HG02884 (cell line): ENCODE data around the gene GGACT.

Experiments used
- ATAC-seq: cut with Tn5 transposase; IDR thresholded peaks from one replicate; pipeline ENCODE4 v1.9.1; 2021; ENCODE audit warnings: mild to moderate bottlenecking, moderate library complexity; ENCODE audit not compliant: unreplicated experiment

The GGACT gene

DNA sequence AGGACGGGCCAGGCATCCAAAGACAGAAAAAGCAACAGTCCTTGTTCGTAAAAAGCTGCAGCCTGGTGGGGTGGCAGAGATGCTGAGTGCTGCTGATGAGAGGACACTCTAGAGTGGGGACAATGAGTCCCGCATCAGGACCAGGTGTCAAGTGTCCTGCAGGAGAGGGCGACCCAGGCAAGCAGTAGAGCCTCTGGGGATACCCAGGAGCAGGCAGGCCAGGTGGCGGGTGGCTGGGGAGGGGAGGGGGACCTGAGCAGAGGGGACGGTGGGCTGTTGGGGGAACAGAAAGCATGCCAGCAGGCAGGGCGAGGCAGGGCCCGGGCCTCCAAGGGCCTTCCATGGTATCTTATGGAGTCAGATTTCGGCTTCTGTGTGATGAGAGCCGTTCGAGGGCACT, 35.8 kb downstream of the GGACT start:
- no peak for ATAC-seq

DNA sequence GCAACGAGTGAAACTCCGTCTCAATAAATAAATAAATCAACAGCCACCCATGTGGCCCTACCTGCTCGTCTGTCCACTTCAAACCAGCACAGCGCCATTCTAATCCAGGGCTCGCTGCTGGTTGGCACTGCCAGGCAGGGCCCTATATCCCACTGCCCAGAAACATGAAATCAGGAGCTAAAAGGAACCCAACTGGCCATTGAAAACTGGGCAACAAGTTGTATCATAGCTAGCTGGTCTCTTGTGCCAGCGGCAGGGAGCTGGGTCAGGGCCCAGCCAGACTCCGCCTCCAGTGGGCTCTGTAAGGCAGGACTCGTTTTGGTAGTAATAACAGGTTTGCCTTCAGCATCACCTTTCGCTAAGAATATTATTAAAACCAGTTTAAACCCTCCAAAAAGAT, 39.3 kb downstream of the GGACT start:
- no peak for ATAC-seq

DNA sequence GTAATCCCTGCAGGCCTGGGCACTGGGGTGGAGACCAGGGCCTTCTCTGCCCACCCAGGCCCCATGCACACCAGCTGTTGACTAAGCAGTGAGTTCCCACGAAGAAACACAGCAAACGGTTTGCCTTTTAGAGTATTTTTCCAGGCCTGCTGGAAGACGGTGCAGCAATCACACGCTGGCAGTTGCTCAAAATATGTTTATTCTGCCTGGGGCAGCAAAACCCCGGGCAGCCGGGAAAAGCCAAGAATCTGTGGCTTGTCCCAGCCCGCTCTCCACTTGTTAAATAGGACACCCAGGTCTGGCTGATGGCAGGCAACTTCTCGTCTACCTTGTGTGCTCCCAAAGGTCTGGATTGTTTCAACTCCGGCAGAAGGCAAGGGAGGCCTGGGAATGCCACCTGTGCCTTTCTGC, 40.8 kb downstream of the GGACT start:
- no peak for ATAC-seq

DNA sequence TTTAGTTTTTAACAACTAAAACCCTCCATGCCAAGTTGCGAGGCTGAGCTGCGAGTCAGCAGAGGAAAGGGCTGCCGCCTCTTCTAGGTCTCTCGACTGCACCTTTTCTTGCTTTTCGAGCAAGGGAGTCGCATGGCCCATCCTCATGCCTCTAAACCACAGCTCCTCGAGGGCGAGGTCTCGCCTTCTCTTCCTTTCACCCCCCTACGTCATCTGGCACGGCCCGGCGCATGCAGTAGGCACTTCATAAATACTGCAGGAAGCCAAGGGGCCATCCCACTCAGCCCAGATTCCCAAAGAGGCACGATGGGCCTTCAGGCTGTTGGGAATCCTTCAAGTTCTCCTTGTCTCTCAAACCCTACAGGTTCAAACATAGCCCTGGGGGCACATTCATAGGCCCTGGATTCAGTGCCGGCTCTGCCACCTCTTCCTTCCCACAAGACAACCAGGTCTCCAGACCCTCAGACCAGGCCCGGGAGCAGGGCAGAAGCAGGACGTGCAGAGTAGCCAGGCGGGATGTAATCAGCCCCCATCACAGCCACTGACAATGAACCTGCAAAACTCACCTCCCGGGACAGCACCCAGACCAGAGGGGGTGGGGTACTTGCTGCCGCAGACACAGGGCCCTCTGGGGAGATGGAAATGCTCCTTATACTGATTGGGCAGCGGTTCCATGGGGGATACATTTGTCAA, 41.7 kb downstream of the GGACT start:
- no peak for ATAC-seq

- ATAC-seq: no peak
Measured at GRCh38 chr13:100545684-100546061, 42.9 kb downstream of the GGACT start.

DNA sequence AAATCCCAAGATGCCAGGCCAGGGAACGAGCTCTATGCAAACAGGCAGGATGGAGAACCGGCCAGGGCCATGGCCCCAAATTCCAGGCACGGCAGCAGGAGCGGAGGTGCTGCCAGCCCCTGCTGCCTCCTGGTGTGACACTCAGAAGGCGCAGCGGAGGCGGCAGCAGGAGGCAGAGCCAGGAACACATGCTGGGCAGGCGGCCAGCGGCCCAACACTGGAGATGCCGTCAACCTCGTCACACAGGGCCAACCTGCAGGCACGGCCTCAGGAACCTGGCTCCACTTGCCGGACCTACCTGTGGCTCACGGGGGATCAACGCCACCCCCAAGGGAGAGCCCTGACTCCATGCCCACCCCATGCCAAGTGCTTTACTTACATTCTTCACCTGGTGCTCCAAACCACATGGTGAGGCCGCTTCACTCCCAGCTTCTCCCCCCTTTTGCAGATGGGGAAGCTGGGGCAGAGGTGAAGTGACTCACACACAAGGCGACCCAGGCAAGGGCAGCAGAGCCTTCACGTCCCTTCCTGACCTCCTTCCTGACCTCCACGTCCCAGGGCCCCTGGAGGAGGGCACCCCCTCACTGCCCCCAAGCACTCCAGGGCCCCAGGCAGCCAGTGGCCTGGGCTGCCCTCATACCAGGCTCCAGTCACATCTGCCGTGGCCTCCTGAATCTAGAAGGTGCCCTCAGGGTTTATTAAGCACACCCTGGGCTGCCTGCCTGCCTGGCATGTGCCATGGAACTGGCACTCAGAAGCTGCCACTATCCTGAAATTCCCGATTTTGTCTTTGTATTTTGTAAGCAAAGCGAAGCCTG, 43.5 kb downstream of the GGACT start:
- ATAC-seq: no peak

DNA sequence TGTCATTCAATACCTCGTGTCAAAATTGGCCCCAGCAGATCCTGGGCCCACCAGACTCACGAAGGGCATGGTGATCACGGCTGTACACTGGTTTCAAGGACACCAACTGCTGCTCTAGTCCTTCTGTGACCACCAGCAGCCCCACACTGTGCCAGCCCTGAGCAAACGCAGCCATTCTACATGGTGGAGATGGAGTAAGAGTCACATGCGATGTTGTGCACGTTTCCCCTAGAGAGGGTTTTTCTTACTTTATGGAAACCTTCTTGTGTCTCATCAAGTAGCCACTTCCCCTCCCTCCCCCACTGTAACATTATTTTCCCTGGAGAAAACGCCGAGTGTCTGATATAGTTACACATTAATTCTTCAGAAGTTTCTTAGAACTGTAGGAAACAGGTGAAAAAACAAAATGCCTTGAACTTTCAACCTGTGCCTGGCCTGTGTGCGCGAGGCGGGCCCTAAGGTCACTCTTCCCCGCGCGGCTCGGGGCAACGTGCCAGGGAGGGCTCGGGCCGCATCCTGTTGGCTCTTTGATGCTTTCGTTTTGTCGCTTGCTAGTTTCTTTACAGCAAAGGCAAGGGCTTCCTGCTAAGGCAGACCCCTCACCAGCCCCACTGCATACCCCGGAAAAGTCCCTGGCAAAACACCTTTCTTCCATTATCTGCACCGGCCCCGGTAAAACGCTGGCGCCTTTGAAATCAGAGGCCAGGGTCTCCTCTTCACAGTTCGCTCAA, 44.6 kb downstream of the GGACT start:
- no peak for ATAC-seq

DNA sequence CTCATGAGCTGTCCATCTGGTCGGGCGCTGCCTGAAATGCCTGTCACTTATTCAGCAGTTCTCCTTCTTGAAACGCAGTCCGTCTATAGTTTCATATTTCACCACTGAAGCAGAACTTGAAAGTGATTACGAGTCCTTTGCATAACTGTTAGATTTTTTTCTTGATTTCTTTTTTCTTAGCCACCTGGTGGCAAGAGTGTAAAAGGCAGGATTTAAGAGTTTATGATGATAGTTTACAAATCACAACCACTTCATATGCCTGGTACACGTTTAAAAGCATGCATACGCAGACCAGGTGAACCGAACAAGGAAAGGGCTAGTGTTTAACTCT, 45.8 kb downstream of the GGACT start:
- peak; percentile 88 for ATAC-seq

DNA sequence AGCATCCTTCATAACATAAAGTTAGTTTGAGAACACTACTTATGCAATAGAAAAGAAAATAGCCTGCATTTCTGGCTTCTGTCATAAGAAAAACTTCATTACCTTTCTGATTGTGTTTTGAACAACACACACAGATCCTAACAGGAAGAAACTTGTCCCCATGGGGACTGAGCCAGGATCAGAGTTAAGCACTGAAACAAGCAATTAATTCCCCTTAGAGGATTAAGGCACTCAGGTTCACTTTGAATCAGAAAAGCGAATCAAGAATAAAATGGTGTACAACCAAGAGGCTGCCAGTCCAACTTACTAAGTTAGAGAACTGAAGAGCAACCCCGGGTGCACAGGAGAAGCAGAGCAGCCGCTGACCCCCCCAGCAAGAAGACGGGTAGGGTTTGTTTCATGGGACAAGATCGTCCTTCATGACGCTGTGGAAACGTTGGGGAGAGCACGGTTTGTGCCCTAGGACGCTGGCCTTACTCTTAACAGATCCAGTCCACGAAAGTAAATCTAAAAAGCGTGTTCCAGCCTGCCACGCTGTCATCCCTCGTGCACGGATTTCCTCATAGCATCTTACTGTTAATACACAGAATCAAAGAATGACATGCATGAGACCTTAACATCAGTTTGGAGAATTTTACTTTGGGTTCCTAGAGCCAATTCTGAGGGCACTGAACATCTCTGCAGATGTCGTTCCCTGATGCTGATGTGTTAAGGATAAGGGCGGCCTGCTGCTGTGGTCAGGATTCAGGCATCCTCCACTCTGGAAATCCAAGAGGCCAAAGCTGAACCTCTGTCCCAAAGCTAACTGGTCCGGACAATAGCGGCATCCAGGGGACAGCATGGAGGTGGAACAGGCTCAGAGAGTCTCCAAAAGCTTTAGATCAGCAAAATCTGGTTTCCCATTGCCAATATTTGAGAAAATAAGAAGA, 46.4 kb downstream of the GGACT start:
- ATAC-seq: no peak

DNA sequence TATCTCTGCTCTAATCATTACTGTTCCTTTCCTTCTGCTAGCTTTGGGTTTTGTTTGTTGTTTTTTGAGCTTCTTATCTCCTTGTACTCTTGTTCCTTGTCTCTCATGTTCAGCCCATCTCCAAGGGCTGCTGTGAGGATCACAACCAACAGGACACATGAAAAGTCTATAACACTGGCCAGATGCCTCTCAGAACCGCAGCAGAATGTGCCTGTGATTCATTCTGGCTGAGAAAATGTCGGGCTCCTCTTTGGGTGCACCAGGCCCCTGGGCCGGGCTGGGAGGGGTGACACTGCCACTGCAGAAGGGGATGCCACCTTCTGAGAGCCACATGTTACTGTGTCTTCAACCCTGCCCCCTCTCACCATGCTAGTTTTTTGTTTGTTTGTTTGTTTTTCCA, 48.0 kb downstream of the GGACT start:
- ATAC-seq: no peak

- ATAC-seq: no peak
Measured at GRCh38 chr13:100537951-100538462, 50.6 kb downstream of the GGACT start.

- ATAC-seq: no peak
Measured at GRCh38 chr13:100537486-100537885, 51.1 kb downstream of the GGACT start.

DNA sequence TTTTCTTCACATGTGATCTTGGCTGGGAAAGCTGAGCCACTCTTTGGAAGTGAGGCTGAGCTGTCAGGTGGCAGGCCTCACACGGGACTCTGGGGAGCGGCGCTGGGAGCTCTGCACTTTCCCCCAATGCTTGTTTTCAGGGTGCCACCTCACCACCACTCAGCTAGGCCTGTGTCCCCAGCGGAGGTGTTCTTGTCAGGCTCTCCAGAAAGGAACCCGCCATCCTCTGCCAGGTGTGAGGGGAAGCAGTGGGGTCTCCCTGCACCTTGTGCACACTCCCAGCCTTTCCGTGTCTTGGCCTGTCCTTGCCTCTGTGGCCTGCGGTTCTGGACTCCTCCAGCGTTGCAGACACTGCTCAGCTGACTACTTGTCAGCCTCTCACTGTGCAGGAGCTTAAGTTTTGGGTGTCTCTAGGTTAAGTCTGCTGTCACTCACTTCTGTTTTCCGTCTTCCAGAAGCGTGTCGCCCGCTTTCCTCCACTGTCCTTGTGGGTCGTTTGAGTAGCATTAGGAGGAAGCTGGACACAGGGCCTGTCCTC, 51.9 kb downstream of the GGACT start:
- ATAC-seq: no peak

DNA sequence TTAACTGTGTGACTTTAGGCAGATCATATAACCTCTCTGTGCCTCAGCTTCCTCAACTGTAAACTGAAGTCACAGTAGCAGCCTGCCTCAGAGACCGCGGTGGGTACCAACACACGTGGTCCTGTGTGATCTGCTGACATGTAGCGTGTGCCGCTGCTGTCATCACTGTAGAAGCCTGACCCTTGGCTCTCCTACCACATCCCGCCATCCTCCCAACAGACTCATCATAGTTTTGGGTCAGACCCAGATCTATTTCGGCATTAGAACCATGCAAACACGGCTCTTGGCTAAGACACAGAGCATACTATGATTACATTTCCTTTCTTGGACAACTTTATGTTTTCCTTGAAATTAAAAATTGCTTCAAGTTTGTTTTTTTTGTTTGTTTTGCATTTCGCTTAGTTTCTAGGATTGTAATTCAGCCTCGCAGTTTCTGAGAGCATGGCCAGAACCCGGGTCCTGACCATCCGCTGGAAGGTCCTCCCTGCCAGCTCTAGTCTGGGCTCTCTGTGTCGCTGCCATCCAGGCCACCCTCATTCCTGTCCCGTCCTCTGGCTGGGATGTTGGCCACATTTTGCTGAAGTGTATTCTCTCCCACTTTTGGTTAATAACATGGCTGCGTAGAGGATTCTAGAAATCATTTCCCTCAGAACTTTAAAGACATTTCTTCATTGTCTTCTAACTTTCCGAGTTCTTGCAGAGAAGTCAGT, 53.0 kb downstream of the GGACT start:
- ATAC-seq: no peak

DNA sequence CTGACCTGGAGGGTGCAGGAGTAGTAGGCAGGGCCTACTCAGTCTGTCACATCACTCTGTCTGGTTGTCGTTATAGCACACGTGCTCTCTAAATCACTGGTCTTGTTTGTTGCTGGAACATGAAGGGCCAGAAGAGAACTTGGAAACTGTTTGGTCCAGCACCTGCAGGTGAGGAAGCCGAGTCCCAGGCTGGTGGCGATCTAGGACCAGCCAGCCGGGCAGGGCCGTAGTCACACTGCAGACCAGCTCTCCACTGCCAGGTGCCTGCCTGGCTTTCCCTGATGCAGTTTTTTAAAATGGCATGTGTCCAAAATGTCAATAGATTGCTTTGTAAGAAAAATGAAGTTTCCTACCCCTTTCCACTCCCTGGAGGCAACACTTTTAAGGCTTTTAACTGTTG, 53.7 kb downstream of the GGACT start:
- no peak for ATAC-seq

DNA sequence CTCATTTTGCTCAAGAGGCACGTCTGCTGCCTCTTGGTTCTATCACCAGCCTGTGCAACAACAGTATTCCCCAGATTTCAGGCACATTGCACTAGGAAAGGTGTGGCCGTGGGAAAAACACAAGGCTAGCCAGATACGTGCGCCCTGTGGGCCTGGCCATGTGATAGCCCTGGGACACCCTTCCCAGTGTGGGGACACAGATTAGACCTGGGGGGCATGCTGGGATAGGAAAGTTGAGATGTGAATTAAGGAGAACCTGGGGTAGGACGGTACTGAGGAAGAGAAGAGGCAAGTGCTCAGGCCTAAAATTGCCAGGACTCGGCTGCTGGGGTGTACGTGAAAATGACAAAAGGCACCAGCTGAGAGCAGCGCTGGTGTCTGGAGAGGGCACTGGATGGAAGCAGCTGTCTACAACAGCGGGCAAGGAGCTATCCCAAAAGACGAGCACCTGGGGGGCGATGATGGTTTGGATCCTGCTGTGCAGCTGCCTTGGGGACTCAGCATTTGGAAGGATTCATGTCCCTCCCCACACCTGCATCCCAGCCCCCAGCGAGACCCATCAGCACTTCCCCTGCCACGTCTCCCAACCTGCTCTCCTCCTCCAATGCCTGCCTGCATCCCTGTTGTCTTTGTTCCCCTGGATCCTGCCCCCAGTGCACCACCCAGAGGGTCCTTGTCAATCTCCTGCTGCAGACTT, 54.3 kb downstream of the GGACT start:
- no peak for ATAC-seq

- ATAC-seq: no peak
Measured at GRCh38 chr13:100533588-100534041, 55.0 kb downstream of the GGACT start.

- no peak for ATAC-seq
Measured at GRCh38 chr13:100532836-100533435, 55.7 kb downstream of the GGACT start.
